Endothelial cell of umbilical vein (primary cell): Measurements from ENCODE around the gene CLIC5. TPM values are rescaled to one million over a fixed set of nuclear protein-coding genes. Genes with fewer than 3 reads are reported as not detected.

Experiments
- BruUV-seq: library from RNA; stranded (reverse); fragments of 400-500 nt; replicated peaks from 2 replicates; lab custom pipeline; 2021; lab: Mats Ljungman, UMichigan
- CTCF ChIA-PET: fragments of 300-600, 350-600 bp; sonication (Branson Sonifier 250); formaldehyde crosslinking; loops from one replicate; lab custom pipeline; 2021; ENCODE audit warnings: antibody characterized with exemption, inconsistent platforms; lab: Charles Lee
- POLR2A ChIA-PET: fragments of 300-600, 350-600 bp; sonication (Branson Sonifier 250); formaldehyde crosslinking; loops from one replicate; lab custom pipeline; 2021; ENCODE audit warnings: antibody characterized with exemption, inconsistent platforms; lab: Charles Lee
- DNase-seq: peaks from one replicate; pipeline ENCODE4 v3.0.0-alpha.2; 2011; ENCODE audit warnings: low read depth, low spot score
- FAIRE-seq: peaks from 2 replicates; lab custom pipeline; 2011; peaks lifted over from hg19 to GRCh38; lab: Jason Lieb, UNC
- H2AFZ ChIP-seq: 2 replicates; pipeline ENCODE4 v1.6.0; 2012; ENCODE audit warnings: low read depth, low read length, control low read depth, inconsistent platforms
- H3K27ac ChIP-seq: 2 replicates; pipeline ENCODE4 v1.5.1; 2011; ENCODE audit warnings: low read depth, mild to moderate bottlenecking, control low read depth, low read length, moderate library complexity; ENCODE audit not compliant: insufficient read depth
- H3K27me3 ChIP-seq, 2 experiments: 2 replicates each; pipeline versions ENCODE4 v1.6.0 to v1.6.1; 2011; ENCODE audit warnings: low read length in 2 of 2, mixed read lengths in 1 of 2; ENCODE audit not compliant: control insufficient read depth in 2 of 2, insufficient read depth in 2 of 2
- H3K36me3 ChIP-seq, 2 experiments: 2 replicates in 1 of 2; 3 replicates in 1 of 2; pipeline ENCODE4 v1.5.1; 2011; ENCODE audit warnings: low read length in 2 of 2, mild to moderate bottlenecking in 1 of 2, moderate library complexity in 1 of 2; ENCODE audit not compliant: control insufficient read depth in 2 of 2, insufficient read depth in 2 of 2; ENCODE audit errors: extremely low read depth in 1 of 2
- H3K4me1 ChIP-seq: 3 replicates; pipeline ENCODE4 v1.5.1; 2011; ENCODE audit warnings: mild to moderate bottlenecking, low read length; ENCODE audit not compliant: control insufficient read depth, insufficient read depth; ENCODE audit errors: extremely low read depth
- H3K4me2 ChIP-seq: 2 replicates; pipeline ENCODE4 v1.6.1; 2011; ENCODE audit warnings: low read length, control low read depth, mixed read lengths; ENCODE audit not compliant: insufficient read depth
- H3K4me3 ChIP-seq, 3 experiments: fragments of 200-600 bp in 1 of 3; sonication (generic), shearing (Covaris generic) in 1 of 3; replicated peaks in 1 of 3; 2 replicates each; pipeline ENCODE4 v1.5.1; 2011 to 2016; ENCODE audit warnings: control low read depth in 3 of 3, low read length in 3 of 3, mild to moderate bottlenecking in 2 of 3, inconsistent platforms in 1 of 3, low read depth in 1 of 3, moderate library complexity in 1 of 3; ENCODE audit not compliant: insufficient read depth in 1 of 3
- H3K79me2 ChIP-seq: 2 replicates; pipeline ENCODE4 v1.6.0; 2012; ENCODE audit warnings: low read length, inconsistent platforms; ENCODE audit not compliant: control insufficient read depth, insufficient read depth
- H3K9ac ChIP-seq: replicated peaks from 2 replicates; pipeline ENCODE3; 2011; ENCODE audit warnings: low read length, control low read depth; ENCODE audit not compliant: insufficient read depth; ENCODE audit errors: extremely low read depth
- H3K9me1 ChIP-seq: replicated peaks from 3 replicates; pipeline ENCODE4 v1.6.0; 2011; ENCODE audit warnings: mild to moderate bottlenecking, low read length; ENCODE audit not compliant: control insufficient read depth, insufficient read depth; ENCODE audit errors: extremely low read depth
- H3K9me3 ChIP-seq: replicated peaks from 2 replicates; pipeline ENCODE4 v1.5.1; 2012; ENCODE audit warnings: low read length, inconsistent platforms; ENCODE audit not compliant: control insufficient read depth, insufficient read depth
- H4K20me1 ChIP-seq: replicated peaks from 2 replicates; pipeline ENCODE3; 2011; ENCODE audit warnings: mild to moderate bottlenecking, low read length; ENCODE audit not compliant: control insufficient read depth, insufficient read depth; ENCODE audit errors: extremely low read depth
- CTCF ChIP-seq, 2 donors: IDR thresholded peaks; 1 replicate in 1 of 2; 2 replicates in 1 of 2; pipeline ENCODE4 v1.5.1; 2011; ENCODE audit warnings: low read length in 2 of 2, mild to moderate bottlenecking in 2 of 2, moderate library complexity in 2 of 2, control low read depth in 1 of 2, inconsistent platforms in 1 of 2, low read depth in 1 of 2; ENCODE audit not compliant: insufficient read depth in 1 of 2; ENCODE audit errors: extremely low read depth in 1 of 2
- EZH2 ChIP-seq: IDR thresholded peaks from 2 replicates; pipeline ENCODE4 v1.6.1; 2012; ENCODE audit warnings: borderline replicate concordance, low read depth, mild to moderate bottlenecking, moderate library complexity, low read length, inconsistent platforms; ENCODE audit not compliant: severe bottlenecking
- FOS ChIP-seq: IDR thresholded peaks from 2 replicates; pipeline ENCODE4 v1.6.1; 2011; ENCODE audit warnings: mild to moderate bottlenecking, low read length, moderate library complexity, borderline replicate concordance; ENCODE audit not compliant: insufficient read depth
- GATA2 ChIP-seq: IDR thresholded peaks from 2 replicates; pipeline ENCODE4 v1.7.0; 2011; ENCODE audit warnings: low read depth, mild to moderate bottlenecking, moderate library complexity, mixed read lengths, low read length; ENCODE audit not compliant: insufficient read length, insufficient read depth
- JUN ChIP-seq: IDR thresholded peaks from 2 replicates; pipeline ENCODE4 v1.6.1; 2011; ENCODE audit warnings: borderline replicate concordance, low read depth; ENCODE audit not compliant: insufficient read length, insufficient read depth
- MAX ChIP-seq: IDR thresholded peaks from 2 replicates; pipeline ENCODE4 v1.6.1; 2011; ENCODE audit not compliant: insufficient read depth, insufficient read length
- MYC ChIP-seq: IDR thresholded peaks from one replicate; pipeline ENCODE4 v1.6.1; 2011; ENCODE audit warnings: mild to moderate bottlenecking, low read depth, low read length
- POLR2A ChIP-seq: IDR thresholded peaks from 2 replicates; pipeline ENCODE4 v1.6.1; 2012; ENCODE audit warnings: low read depth, mild to moderate bottlenecking, control low read depth, low read length
- POLR2AphosphoS5 ChIP-seq: IDR thresholded peaks from 2 replicates; pipeline ENCODE4 v1.6.1; 2012; ENCODE audit warnings: low read depth, mild to moderate bottlenecking, control low read depth, low read length, moderate library complexity; ENCODE audit not compliant: insufficient read depth
- dilution Hi-C: fragments of 300-500 bp; cut with MboI; formaldehyde crosslinking; loops from one replicate; pipeline ENCODE4 v1.15.0; 2019; ENCODE audit warnings: low sequenced_read_pairs; ENCODE audit not compliant: extremely low pct_ligation_motif_present
- intact Hi-C: fragments of 100-400 bp; cut with micrococcal nuclease; formaldehyde crosslinking; loops from one replicate; pipeline ENCODE4 v1.10.0; 2022
- polyA plus RNA-seq, 4 experiments: library from polyadenylated mRNA; depleted of rRNA in 3 of 4; stranded (reverse) in 3 of 4; unstranded in 1 of 4; fragments of >200 nt; gene quantifications; 2 replicates each; pipeline versions ENCODE4 v1.2.1 to v1.2.3, GENCODE V29; 2011 to 2012; ENCODE audit warnings: missing spikeins in 1 of 4
- total RNA-seq: library from RNA; stranded (reverse); gene quantifications from 2 replicates; pipeline ENCODE4 v1.2.3, GENCODE V29; 2021

Gene CLIC5
- total and polyA plus RNA-seq, 2 donors (not counting 3 experiments of a cell fraction or from before 2014, with no cell fraction given) = 0.07 TPM; not detected in 1

GRCh38 chr6:45967363-45967762 lies 48.3 kb downstream of the CLIC5 start:
- TF ChIP-seq FOS = no peak
- TF ChIP-seq MYC = no peak
- TF ChIP-seq GATA2 = no peak
- no peak for TF ChIP-seq EZH2
- no peak for TF ChIP-seq MAX
- no peak for TF ChIP-seq CTCF (IDR thresholded peaks at IDR 0.05; ENCODE audit: extremely low read depth in 1 of 2, insufficient read depth in 1 of 2, low read depth in 1 of 2, low read length in 2 of 2)
- TF ChIP-seq JUN = no peak
- no peak for TF ChIP-seq POLR2AphosphoS5
- TF ChIP-seq POLR2A = no peak
- no peak for DNase-seq
- H3K27me3 ChIP-seq = no peaks in the 10 kb centered on the region
- H2AFZ ChIP-seq = no peak overlapping the region
- POLR2A ChIA-PET = no interaction called here
- H3K9me1 ChIP-seq = no peaks in the 10 kb centered on the region
- FAIRE-seq = no peak
- CTCF ChIA-PET = no interaction called here
- dilution Hi-C loops = no loop called here
- no peaks in the 10 kb centered on the region for H3K4me1 ChIP-seq
- intact Hi-C loops = no loop called here
- H3K9ac ChIP-seq = no peak overlapping the region
- no peak overlapping the region for H3K4me2 ChIP-seq
- H3K9me3 ChIP-seq = no peaks in the 10 kb centered on the region
- no peaks in the 10 kb centered on the region for H4K20me1 ChIP-seq
- H3K4me3 ChIP-seq = no peak overlapping the region
- no peak overlapping the region for H3K27ac ChIP-seq
- BruUV-seq = no TSS peak
- no peaks in the 10 kb centered on the region for H3K79me2 ChIP-seq
- H3K36me3 ChIP-seq = no peaks in the 10 kb centered on the region
